Cardiac ventricle fibroblast (primary cell): ENCODE results near the gene SEC11A. TPM values are rescaled to one million over a fixed set of nuclear protein-coding genes. Genes with fewer than 3 reads are reported as not detected.

Experiments
- total RNA-seq: library from RNA; depleted of rRNA; stranded (reverse); fragments of >200 nt; gene quantifications from 2 replicates; pipeline ENCODE4 v1.2.3, GENCODE V29; 2015

Gene SEC11A
- total RNA-seq = 145 and 161 TPM in 2 replicates

DNA sequence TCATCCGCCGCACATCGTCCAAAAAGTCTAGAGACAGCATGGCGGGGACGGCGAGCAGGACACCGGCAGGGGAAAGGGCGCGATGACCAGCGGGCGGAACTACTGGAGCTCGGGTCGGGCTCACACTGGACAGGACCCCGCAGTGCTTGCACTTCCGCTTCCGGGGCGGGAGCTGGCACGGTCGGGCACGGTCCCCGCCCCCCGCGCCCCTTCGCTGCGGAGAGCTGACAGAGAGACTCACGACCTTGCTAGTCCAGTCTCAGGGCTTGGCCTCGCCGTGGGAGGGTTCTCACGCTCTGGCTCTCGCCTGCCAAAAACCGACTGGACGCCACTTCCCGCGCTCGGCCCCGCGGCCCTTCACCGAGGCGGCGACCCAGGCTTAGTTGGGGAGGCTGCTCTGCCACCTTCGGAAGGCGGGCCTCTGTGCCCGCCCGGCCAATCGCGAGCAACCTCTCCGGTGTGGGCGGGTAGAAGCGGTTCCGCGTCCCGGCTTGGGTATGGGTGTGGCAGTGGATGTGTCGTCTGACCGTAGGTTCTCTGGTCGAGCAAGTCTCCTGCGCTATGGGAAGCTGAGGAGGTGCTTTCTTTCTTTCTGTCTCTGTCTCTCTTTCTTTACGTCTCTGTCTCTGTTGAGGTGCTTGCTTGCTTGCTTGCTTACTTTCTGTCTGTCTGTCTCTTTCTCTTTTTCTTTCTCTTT is at the start of gene SEC11A:
Gene SEC11A, minus strand, starts transcription at position 104 of the 697 bp plus-strand sequence. Its CDS starts 64 bp downstream, at position 40.

DNA sequence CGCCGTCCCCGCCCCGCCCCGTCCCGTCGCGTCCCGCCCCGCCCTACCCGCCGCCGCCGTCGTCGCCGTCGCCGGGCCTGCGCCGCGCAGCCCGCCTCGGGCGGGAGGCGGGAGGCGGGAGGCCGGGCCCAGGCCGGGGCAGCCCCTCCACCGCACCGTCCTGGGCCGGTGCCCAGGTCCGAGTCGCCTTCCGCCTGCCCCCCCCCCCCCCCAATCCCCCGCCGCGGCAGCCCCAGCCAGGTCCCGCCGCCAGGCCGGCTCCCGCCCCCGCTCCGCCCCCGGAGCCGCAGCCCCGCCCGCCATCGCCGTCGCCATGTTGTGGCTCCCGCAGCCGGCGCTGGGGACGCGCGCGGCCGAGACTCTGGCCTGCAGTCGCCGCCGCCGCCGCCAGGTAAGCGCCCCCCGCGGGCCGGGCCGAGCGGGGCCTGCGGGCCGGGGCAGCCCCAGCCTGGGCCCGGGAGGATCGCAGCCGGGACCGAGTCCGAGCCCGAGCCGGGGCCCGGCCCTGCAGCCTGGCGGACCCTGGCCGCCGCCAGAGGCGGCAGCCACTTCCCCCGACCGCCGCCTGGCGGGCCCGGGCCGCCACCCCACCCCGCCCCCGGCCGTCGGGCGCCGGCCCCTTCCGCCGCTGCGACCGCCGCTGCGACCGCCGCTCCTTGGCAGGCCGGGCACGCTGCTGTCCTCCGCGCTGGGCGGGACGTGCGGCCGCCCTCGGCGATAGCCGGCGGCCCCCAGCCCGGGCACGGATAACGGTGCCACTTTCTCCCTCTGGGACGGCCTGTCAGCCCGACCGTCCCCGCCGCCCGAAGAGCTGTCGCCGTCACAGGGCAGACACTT is 32.6 kb upstream of the SEC11A start, which contains the start of gene ZNF592:
Gene ZNF592, plus strand, starts transcription at position 319 of the 837 bp plus-strand sequence. CDS start 34,084 bp downstream, outside the sequence.

GRCh38 chr15:84658080-84658787 is 57.7 kb downstream of the SEC11A start, which contains the start of gene NMB:
Gene NMB, minus strand, starts transcription at chr15:84658199. Its CDS starts 47 bp downstream, at chr15:84658152.

GRCh38 chr15:84653910-84654688 is 61.8 kb downstream of the SEC11A start, which contains the start of gene WDR73:
Gene WDR73, minus strand, starts transcription at chr15:84654283. Its CDS starts 9 bp downstream, at chr15:84654274.

Other genes starting within 250 kb of the SEC11A start
- gene ZSCAN2, start 115.1 kb downstream of the SEC11A start, total RNA-seq = 4.4 and 8.3 TPM in 2 replicates
- 8.7 and 11.6 TPM in 2 replicates for gene WDR73, start 61.9 kb downstream of the SEC11A start, total RNA-seq
- 5.9 and 10.1 TPM in 2 replicates for gene NMB, start 57.9 kb downstream of the SEC11A start, total RNA-seq
- gene ZNF592, start 32.5 kb upstream of the SEC11A start, total RNA-seq = 11.8 and 13.0 TPM in 2 replicates
- 0.39 and 0.81 TPM in 2 replicates for gene ALPK3, start 101.2 kb upstream of the SEC11A start, total RNA-seq
- gene SLC28A1, start 168.5 kb upstream of the SEC11A start, total RNA-seq = not detected in 2 replicates